Bronchial epithelial cell (primary cell): ENCODE results near the gene FLAD1. TPM values are rescaled to one million over a fixed set of nuclear protein-coding genes. Genes with fewer than 3 reads are reported as not detected.
A peak's percentile ranks its signal among the peaks of the same experiment; 100 is the strongest.

ENCODE experiments used
- DNase-seq: peaks from one replicate; pipeline ENCODE4 v3.0.0-alpha.2; 2010; ENCODE audit warnings: low read depth
- FAIRE-seq: peaks from 2 replicates; lab custom pipeline; 2011; peaks lifted over from hg19 to GRCh38; lab: Jason Lieb, UNC
- H3K27me3 ChIP-seq: 2 replicates; pipeline ENCODE4 v1.5.1; 2011; ENCODE audit warnings: low read length; ENCODE audit not compliant: control insufficient read depth, insufficient read depth
- H3K36me3 ChIP-seq: 2 replicates; pipeline ENCODE4 v1.5.1; 2011; ENCODE audit warnings: low read length; ENCODE audit not compliant: control insufficient read depth, insufficient read depth
- H3K4me3 ChIP-seq: 2 replicates; pipeline ENCODE4 v1.5.1; 2011; ENCODE audit warnings: mild to moderate bottlenecking, low read depth, low read length, control low read depth
- total RNA-seq: library from RNA; depleted of rRNA; stranded (reverse); fragments of >200 nt; gene quantifications from 2 replicates; pipeline ENCODE4 v1.2.1, GENCODE V29; 2014
- TF ChIP-seq, protein P1 (sequence below): IDR thresholded peaks from 2 replicates; pipeline ENCODE4 v1.5.1; 2011; ENCODE audit warnings: mild to moderate bottlenecking, moderate library complexity, low read length, control low read depth, inconsistent platforms; ENCODE audit not compliant: insufficient read depth, severe bottlenecking

The FLAD1 gene
- total RNA-seq, 1 donor from 2014 or later = 40.8 TPM

DNA sequence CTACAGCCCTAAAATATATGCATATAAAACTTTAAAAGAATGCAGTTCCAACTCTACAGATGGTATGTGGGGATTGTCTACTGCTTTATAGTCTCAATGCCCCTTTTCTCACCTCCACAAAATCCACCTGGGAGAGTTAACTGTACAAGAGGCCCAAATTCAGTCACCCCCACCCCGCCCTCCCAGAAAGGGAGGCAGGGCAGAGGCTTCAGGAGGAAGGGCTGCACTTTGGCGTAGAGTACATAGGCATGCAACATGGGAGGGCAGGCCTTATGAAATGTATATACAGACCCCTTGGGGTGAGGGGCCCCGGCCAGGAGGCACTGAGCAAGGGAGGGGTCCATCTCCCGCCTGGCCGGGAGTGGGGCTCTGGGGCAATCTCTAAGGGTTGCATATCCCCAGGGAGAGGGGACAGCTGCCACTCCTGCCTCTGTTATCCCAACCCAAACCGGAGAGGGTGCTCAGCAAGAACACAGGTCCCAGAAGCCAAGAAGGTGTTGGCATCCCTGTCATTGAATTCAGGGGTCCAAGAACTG is 20.3 kb upstream of the FLAD1 start:
- TF ChIP-seq, protein P1, sequence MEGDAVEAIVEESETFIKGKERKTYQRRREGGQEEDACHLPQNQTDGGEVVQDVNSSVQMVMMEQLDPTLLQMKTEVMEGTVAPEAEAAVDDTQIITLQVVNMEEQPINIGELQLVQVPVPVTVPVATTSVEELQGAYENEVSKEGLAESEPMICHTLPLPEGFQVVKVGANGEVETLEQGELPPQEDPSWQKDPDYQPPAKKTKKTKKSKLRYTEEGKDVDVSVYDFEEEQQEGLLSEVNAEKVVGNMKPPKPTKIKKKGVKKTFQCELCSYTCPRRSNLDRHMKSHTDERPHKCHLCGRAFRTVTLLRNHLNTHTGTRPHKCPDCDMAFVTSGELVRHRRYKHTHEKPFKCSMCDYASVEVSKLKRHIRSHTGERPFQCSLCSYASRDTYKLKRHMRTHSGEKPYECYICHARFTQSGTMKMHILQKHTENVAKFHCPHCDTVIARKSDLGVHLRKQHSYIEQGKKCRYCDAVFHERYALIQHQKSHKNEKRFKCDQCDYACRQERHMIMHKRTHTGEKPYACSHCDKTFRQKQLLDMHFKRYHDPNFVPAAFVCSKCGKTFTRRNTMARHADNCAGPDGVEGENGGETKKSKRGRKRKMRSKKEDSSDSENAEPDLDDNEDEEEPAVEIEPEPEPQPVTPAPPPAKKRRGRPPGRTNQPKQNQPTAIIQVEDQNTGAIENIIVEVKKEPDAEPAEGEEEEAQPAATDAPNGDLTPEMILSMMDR = no peak
- DNase-seq (no peak), FAIRE-seq (no peak)
- no peaks in the 10 kb centered on the region for H3K27me3 ChIP-seq
- no peak overlapping the region for H3K4me3 ChIP-seq
- H3K36me3 ChIP-seq = peaks cover 36% of the 10 kb centered on the region

DNA sequence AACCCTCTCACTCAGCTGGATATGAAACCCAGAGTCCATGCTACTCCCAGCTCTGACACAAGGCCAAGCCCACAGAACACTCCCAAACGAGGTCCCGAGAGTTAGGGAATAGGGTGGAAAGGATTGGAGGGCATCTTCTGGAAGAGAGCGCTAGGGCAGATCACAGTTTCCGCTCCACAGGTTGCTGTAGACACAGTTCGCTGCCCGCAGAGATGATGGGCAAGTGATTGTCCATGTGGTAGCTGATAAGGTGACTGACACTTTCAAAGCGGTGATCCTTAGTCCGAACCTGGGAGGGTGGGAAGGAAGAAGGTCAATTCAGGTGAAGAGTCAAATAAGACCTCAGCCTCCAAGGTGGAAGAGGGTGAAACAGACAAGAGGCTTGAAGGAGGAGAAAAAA is 19.5 kb upstream of the FLAD1 start:
- FAIRE-seq (no peak), DNase-seq (no peak)
- TF ChIP-seq, protein P1 = no peak
- Histone ChIP-seq H3K27me3 (no peaks in the 10 kb centered on the region), H3K36me3 (peaks cover 40% of the 10 kb centered on the region), H3K4me3 (no peak overlapping the region)

DNA sequence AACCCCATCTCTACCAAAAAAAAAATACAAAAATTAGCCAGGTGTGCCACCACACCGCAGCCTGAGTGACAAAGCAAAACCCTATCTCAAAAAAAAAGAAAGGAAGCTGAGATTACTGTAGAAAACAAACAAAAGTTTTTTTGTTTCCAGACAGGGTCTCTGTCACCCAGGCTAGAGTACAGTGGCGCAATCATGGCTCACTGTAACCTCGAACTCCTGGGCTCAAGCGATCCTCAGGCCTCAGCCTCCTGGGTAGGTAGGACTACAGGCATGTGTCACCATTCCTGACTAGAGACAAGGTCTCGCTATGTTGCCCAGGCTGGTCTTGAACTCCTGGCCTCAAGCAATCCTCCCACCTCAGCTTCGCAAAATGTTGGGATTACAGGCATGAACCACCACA is 18.8 kb upstream of the FLAD1 start:
- no peak for FAIRE-seq
- no peak for DNase-seq
- peaks cover 41% of the 10 kb centered on the region for H3K36me3 ChIP-seq
- TF ChIP-seq, protein P1 = no peak
- H3K27me3 ChIP-seq = no peaks in the 10 kb centered on the region
- no peak overlapping the region for H3K4me3 ChIP-seq

DNA sequence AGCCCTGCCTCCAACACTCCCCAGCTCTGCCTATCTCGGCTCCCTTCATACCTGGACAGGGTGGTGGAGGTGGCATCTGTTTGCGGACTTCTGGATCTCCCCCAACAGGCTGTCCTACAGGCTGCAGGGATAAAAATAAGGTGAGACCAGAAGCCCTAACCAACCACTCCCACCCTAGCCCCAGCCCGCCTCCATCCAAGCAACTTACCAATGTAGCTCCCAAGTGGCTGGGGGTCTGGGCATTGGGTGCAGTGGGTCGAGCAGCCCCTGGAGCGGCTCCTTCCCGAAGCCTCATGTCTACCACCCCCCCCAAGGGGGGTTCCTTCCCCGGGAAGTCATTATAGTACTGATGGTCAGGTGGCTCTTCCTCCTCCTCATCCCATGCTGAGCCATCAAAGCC is 17.0 kb upstream of the FLAD1 start:
- TF ChIP-seq, protein P1 = no peak
- no peak for DNase-seq
- H3K36me3 ChIP-seq = peaks cover 43% of the 10 kb centered on the region
- no peak for FAIRE-seq
- H3K4me3 ChIP-seq = no peak overlapping the region
- H3K27me3 ChIP-seq = no peaks in the 10 kb centered on the region

DNA sequence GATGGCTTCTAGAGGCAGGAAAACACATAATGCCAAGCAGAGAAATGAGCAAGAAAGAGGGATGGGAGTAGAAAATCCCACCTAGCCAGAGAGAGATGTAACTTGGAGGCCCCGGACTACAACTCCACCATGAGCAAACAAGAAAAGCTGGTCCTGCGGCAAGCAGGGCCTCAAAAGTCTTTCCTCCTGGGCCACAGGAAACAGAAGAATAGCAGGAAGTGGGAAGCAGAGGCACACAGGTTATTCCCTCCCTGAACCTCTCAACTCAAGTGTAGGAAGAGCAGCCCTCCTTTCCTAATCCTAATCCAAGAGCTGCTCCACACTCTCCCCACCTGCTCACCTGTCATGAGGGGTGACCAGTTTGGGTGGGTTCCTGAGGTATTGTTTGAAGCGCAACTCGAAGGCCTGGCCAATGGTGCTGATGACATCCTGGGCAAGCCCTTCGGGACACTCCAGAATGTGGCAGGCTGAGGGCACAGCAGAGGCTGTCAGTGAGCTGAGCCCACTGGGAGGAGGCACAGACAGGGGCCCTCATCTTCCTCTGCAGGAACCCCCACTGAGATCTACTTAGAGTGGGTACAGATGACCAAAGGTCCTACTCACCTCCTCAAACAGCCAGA is 15.7 kb upstream of the FLAD1 start:
- FAIRE-seq = no peak
- Histone ChIP-seq H3K4me3 (peak overlapping the region; percentile 2), H3K27me3 (no peaks in the 10 kb centered on the region), H3K36me3 (peaks cover 43% of the 10 kb centered on the region)
- DNase-seq = no peak
- TF ChIP-seq, protein P1 = no peak

DNA sequence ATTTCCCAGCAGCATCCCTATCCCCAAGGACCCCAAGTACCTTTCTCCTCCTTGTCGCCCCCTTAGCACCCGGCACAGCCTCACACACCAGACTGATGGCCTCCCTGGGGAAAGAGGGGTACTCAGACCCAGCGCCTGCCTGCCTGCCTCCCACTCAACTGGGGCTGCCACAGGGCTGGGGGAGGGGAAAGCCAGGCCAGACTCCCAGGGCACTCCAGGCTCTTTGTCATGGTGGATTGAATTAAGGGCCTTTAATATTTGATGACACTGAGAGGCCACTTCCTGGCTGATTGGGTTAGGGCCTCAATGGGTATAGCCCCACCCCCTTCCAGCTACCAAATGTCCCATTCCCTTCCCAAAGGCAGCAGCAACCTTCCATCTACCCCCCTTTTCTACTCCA is 14.4 kb upstream of the FLAD1 start:
- DNase-seq (no peak), FAIRE-seq (no peak)
- no peaks in the 10 kb centered on the region for H3K27me3 ChIP-seq
- peak overlapping the region; percentile 74 for H3K4me3 ChIP-seq
- TF ChIP-seq, protein P1 = no peak
- H3K36me3 ChIP-seq = peaks cover 41% of the 10 kb centered on the region
